Stomach smooth muscle (tissue), 2 donors: Measurements from ENCODE around the gene STXBP4.

Experiments used
- H3K27ac ChIP-seq: one replicate; pipeline ENCODE4 v1.7.0; 2013; ENCODE audit warnings: mild to moderate bottlenecking, low read length, inconsistent platforms
- H3K27me3 ChIP-seq, 2 donors: one replicate each; pipeline ENCODE4 v1.7.0; 2013; ENCODE audit warnings: low read length in 2 of 2; ENCODE audit not compliant: insufficient read depth in 2 of 2, control insufficient read depth in 1 of 2
- H3K36me3 ChIP-seq, 2 donors: one replicate each; pipeline ENCODE4 v1.7.0; 2013; ENCODE audit warnings: low read length in 2 of 2; ENCODE audit not compliant: control insufficient read depth in 2 of 2, insufficient read depth in 2 of 2
- H3K4me1 ChIP-seq: one replicate; pipeline ENCODE4 v1.7.0; 2013; ENCODE audit warnings: low read length; ENCODE audit not compliant: control insufficient read depth, insufficient read depth
- H3K4me3 ChIP-seq, 2 donors: one replicate each; pipeline ENCODE4 v1.7.0; 2013; ENCODE audit warnings: low read length in 2 of 2
- H3K9ac ChIP-seq, 2 donors: one replicate each; pipeline ENCODE4 v1.7.0; 2013; ENCODE audit warnings: low read length in 2 of 2, mild to moderate bottlenecking in 1 of 2
- H3K9me3 ChIP-seq, 2 donors: one replicate each; pipeline ENCODE4 v1.7.0; 2013; ENCODE audit warnings: low read length in 2 of 2; ENCODE audit not compliant: control insufficient read depth in 2 of 2
- donor health status: healthy.
- donor health status: Pancreatic carcinoma.

The STXBP4 gene

GRCh38 chr17:55114283-55114682 lies 145.7 kb downstream of the STXBP4 start:
- Histone ChIP-seq H3K27ac (no peak overlapping the region), H3K4me3 (no peak overlapping the region), H3K27me3 (no peaks in the 10 kb centered on the region), H3K4me1 (no peaks in the 10 kb centered on the region), H3K36me3 (no peaks in the 10 kb centered on the region), H3K9ac (no peak overlapping the region), H3K9me3 (no peaks in the 10 kb centered on the region)

- Histone ChIP-seq H3K9me3 (no peaks in the 10 kb centered on the region), H3K4me1 (no peaks in the 10 kb centered on the region), H3K4me3 (no peak overlapping the region), H3K27me3 (no peaks in the 10 kb centered on the region), H3K36me3 (no peaks in the 10 kb centered on the region), H3K27ac (no peak overlapping the region), H3K9ac (no peak overlapping the region)
Observed at GRCh38 chr17:55116440-55116914, 147.9 kb downstream of the STXBP4 start.

- H3K27ac ChIP-seq: no peak overlapping the region
- H3K4me1 ChIP-seq: no peaks in the 10 kb centered on the region
- no peak overlapping the region for H3K9ac ChIP-seq
- H3K9me3 ChIP-seq: no peaks in the 10 kb centered on the region
- H3K4me3 ChIP-seq: no peak overlapping the region
- H3K36me3 ChIP-seq: no peaks in the 10 kb centered on the region
- no peaks in the 10 kb centered on the region for H3K27me3 ChIP-seq
Observed at GRCh38 chr17:55117164-55117563, 148.6 kb downstream of the STXBP4 start.

- Histone ChIP-seq H3K9ac (no peak overlapping the region), H3K27ac (no peak overlapping the region), H3K4me3 (no peak overlapping the region), H3K9me3 (no peaks in the 10 kb centered on the region), H3K4me1 (no peaks in the 10 kb centered on the region), H3K27me3 (no peaks in the 10 kb centered on the region), H3K36me3 (no peaks in the 10 kb centered on the region)
Observed at GRCh38 chr17:55120651-55121050, 152.1 kb downstream of the STXBP4 start.

GRCh38 chr17:55121268-55121667 lies 152.7 kb downstream of the STXBP4 start:
- Histone ChIP-seq H3K4me1 (no peaks in the 10 kb centered on the region), H3K27ac (no peak overlapping the region), H3K9me3 (no peaks in the 10 kb centered on the region), H3K36me3 (no peaks in the 10 kb centered on the region), H3K27me3 (no peaks in the 10 kb centered on the region), H3K9ac (no peak overlapping the region), H3K4me3 (no peak overlapping the region)

- H3K9ac ChIP-seq: no peak overlapping the region
Observed at GRCh38 chr17:55122114-55122513, 153.5 kb downstream of the STXBP4 start.

GRCh38 chr17:55124730-55125360 lies 156.3 kb downstream of the STXBP4 start:
- Histone ChIP-seq H3K27me3 (no peaks in the 10 kb centered on the region), H3K4me3 (no peak overlapping the region), H3K9me3 (no peaks in the 10 kb centered on the region), H3K4me1 (no peaks in the 10 kb centered on the region), H3K36me3 (no peaks in the 10 kb centered on the region), H3K9ac (no peak overlapping the region), H3K27ac (no peak overlapping the region)

More at GRCh38 chr17:55122114-55122513, 153.5 kb downstream of the STXBP4 start:
- no peaks in the 10 kb centered on the region for H3K4me1 ChIP-seq
- no peak overlapping the region for H3K27ac ChIP-seq
- H3K27me3 ChIP-seq: no peaks in the 10 kb centered on the region
- H3K9me3 ChIP-seq: no peaks in the 10 kb centered on the region
- H3K36me3 ChIP-seq: no peaks in the 10 kb centered on the region
- H3K4me3 ChIP-seq: no peak overlapping the region

- no peak overlapping the region for H3K4me3 ChIP-seq
- no peaks in the 10 kb centered on the region for H3K27me3 ChIP-seq
- no peaks in the 10 kb centered on the region for H3K9me3 ChIP-seq
- H3K36me3 ChIP-seq: no peaks in the 10 kb centered on the region
- no peaks in the 10 kb centered on the region for H3K4me1 ChIP-seq
- no peak overlapping the region for H3K27ac ChIP-seq
- H3K9ac ChIP-seq: no peak overlapping the region
Observed at GRCh38 chr17:55133583-55133982, 165.0 kb downstream of the STXBP4 start.

- no peaks in the 10 kb centered on the region for H3K36me3 ChIP-seq
- no peaks in the 10 kb centered on the region for H3K4me1 ChIP-seq
- no peak overlapping the region for H3K4me3 ChIP-seq
- no peaks in the 10 kb centered on the region for H3K9me3 ChIP-seq
- H3K27ac ChIP-seq: no peak overlapping the region
- no peak overlapping the region for H3K9ac ChIP-seq
- H3K27me3 ChIP-seq: no peaks in the 10 kb centered on the region
Observed at GRCh38 chr17:55134486-55135157, 166.1 kb downstream of the STXBP4 start.

GRCh38 chr17:55140809-55141208 lies 172.2 kb downstream of the STXBP4 start:
- H3K36me3 ChIP-seq: peaks cover 0 to 5% of the 10 kb centered on the region in 2 donors
- H3K4me1 ChIP-seq: no peaks in the 10 kb centered on the region
- no peak overlapping the region for H3K4me3 ChIP-seq
- H3K9ac ChIP-seq: no peak overlapping the region
- H3K27me3 ChIP-seq: no peaks in the 10 kb centered on the region
- no peak overlapping the region for H3K27ac ChIP-seq
- no peaks in the 10 kb centered on the region for H3K9me3 ChIP-seq

GRCh38 chr17:55144518-55144917 lies 176.0 kb downstream of the STXBP4 start:
- H3K27ac ChIP-seq: no peak overlapping the region
- H3K27me3 ChIP-seq: no peaks in the 10 kb centered on the region
- H3K4me1 ChIP-seq: no peaks in the 10 kb centered on the region
- no peak overlapping the region for H3K9ac ChIP-seq
- peaks cover 0 to 5% of the 10 kb centered on the region in 2 donors for H3K36me3 ChIP-seq
- H3K4me3 ChIP-seq: no peak overlapping the region
- H3K9me3 ChIP-seq: no peaks in the 10 kb centered on the region
